Measurements from ENCODE around the gene NUDT8.
A peak's percentile ranks its signal among the peaks of the same experiment; 100 is the strongest.
"Not testable (repeated sequence)": the region's sequence is repeated elsewhere in the genome, so short reads cannot be mapped to it uniquely, and the experiment has no call there.

Gene NUDT8

DNA sequence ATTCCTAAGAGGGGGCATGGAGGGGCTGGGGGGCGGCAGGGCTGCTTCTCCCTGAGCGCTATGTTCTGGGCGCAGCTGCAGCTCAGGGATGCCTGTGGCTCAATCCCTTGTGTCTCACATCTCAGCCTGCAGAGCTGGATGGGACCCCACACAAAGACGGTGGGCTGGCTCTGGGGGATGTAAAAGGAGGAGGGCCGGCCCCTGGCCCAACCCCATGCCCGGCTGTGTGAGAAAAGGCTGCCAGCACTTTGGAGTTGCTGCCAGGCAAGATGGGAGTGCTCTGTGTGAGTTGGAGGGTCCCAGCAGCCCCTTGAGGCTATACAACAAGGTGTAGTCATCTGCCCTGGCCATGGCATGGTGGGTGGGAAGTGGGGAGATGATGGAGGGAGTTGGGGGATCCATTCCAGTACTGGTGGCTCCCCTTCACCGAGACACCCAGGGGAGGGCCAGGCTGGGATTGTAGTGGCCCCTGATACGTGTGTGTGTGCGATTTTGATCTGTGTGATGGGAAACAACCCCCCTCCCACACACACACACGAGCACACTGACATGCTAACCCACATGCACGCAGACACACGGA, 11.1 kb upstream of the NUDT8 start:
- TF ChIP-seq, protein P1, sequence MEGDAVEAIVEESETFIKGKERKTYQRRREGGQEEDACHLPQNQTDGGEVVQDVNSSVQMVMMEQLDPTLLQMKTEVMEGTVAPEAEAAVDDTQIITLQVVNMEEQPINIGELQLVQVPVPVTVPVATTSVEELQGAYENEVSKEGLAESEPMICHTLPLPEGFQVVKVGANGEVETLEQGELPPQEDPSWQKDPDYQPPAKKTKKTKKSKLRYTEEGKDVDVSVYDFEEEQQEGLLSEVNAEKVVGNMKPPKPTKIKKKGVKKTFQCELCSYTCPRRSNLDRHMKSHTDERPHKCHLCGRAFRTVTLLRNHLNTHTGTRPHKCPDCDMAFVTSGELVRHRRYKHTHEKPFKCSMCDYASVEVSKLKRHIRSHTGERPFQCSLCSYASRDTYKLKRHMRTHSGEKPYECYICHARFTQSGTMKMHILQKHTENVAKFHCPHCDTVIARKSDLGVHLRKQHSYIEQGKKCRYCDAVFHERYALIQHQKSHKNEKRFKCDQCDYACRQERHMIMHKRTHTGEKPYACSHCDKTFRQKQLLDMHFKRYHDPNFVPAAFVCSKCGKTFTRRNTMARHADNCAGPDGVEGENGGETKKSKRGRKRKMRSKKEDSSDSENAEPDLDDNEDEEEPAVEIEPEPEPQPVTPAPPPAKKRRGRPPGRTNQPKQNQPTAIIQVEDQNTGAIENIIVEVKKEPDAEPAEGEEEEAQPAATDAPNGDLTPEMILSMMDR (IDR thresholded peaks at IDR 0.05; ENCODE audit: poor library complexity, severe bottlenecking) = no peak
- Histone ChIP-seq H3K27me3 (ENCODE audit: insufficient read depth, poor library complexity, severe bottlenecking) (no peaks in the 10 kb centered on the region), H3K4me1 (ENCODE audit: insufficient read depth, poor library complexity, severe bottlenecking) (no peaks in the 10 kb centered on the region), H3K4me3 (ENCODE audit: severe bottlenecking) (no peak overlapping the region), H3K9me3 (ENCODE audit: severe bottlenecking) (no peaks in the 10 kb centered on the region), H3K27ac (ENCODE audit: poor library complexity, severe bottlenecking) (no peak overlapping the region), H3K36me3 (ENCODE audit: low read depth) (no peaks in the 10 kb centered on the region)
- DNase-seq (ENCODE audit: low spot score) (peak; percentile 41), ATAC-seq (ENCODE audit: low read depth) (no peak)

GRCh38 chr11:67640021-67640757, 10.5 kb upstream of the NUDT8 start:
- no peak overlapping the region for H3K4me3 ChIP-seq (ENCODE audit: severe bottlenecking)
- H3K36me3 ChIP-seq (ENCODE audit: low read depth) = no peaks in the 10 kb centered on the region
- no peaks in the 10 kb centered on the region for H3K27me3 ChIP-seq (ENCODE audit: insufficient read depth, poor library complexity, severe bottlenecking)
- H3K27ac ChIP-seq (ENCODE audit: poor library complexity, severe bottlenecking) = no peak overlapping the region
- peak; percentile 60 for DNase-seq (ENCODE audit: low spot score)
- ATAC-seq (ENCODE audit: low read depth) = peak; percentile 60; the same call in 2 of the 3 replicates
- H3K9me3 ChIP-seq (ENCODE audit: severe bottlenecking) = no peaks in the 10 kb centered on the region
- no peaks in the 10 kb centered on the region for H3K4me1 ChIP-seq (ENCODE audit: insufficient read depth, poor library complexity, severe bottlenecking)
- TF ChIP-seq, protein P1 (IDR thresholded peaks at IDR 0.05; ENCODE audit: poor library complexity, severe bottlenecking) = peak; percentile 51

DNA sequence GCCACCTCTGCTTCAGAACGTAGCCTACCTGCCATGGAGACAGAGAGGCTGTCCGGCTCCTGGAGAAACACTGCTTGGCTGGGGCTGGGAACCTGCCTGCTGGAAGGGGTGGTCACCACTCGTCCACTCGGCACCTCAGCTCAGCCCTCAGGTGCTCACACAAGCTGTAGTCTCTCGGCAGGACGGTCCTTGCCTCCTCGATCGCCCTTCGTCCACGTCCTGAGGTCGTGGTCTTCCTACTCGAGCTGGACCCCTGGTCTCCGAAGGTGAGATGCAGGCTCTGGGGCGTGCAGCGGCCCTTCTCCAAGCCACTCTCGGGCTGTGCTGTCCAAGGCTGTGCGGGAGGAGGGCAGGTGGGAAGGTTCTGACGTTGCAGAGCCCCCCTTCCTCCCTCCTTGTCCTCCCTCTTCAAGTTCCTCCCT, 9.7 kb upstream of the NUDT8 start, which contains the start of gene TBX10:
TBX10 (minus strand) TSS at position 326 of the 422 bp plus-strand sequence; CDS start at position 35, 291 bp downstream.
- Histone ChIP-seq H3K36me3 (ENCODE audit: low read depth) (no peaks in the 10 kb centered on the region), H3K9me3 (ENCODE audit: severe bottlenecking) (no peaks in the 10 kb centered on the region), H3K27me3 (ENCODE audit: insufficient read depth, poor library complexity, severe bottlenecking) (no peaks in the 10 kb centered on the region), H3K4me3 (ENCODE audit: severe bottlenecking) (no peak within 1 kb of the TSS), H3K27ac (ENCODE audit: poor library complexity, severe bottlenecking) (no peak within 1 kb of the TSS), H3K4me1 (ENCODE audit: insufficient read depth, poor library complexity, severe bottlenecking) (no peaks in the 10 kb centered on the region)
- TF ChIP-seq, protein P1 (IDR thresholded peaks at IDR 0.05; ENCODE audit: poor library complexity, severe bottlenecking) = no peak
- no peak for ATAC-seq (ENCODE audit: low read depth)
- DNase-seq (ENCODE audit: low spot score) = no peak

GRCh38 chr11:67638535-67639437, 9.0 kb upstream of the NUDT8 start:
- ATAC-seq (ENCODE audit: low read depth) = no peak
- no peak overlapping the region for H3K4me3 ChIP-seq (ENCODE audit: severe bottlenecking)
- no peaks in the 10 kb centered on the region for H3K36me3 ChIP-seq (ENCODE audit: low read depth)
- H3K4me1 ChIP-seq (ENCODE audit: insufficient read depth, poor library complexity, severe bottlenecking) = no peaks in the 10 kb centered on the region
- TF ChIP-seq, protein P1 (IDR thresholded peaks at IDR 0.05; ENCODE audit: poor library complexity, severe bottlenecking) = no peak
- H3K27me3 ChIP-seq (ENCODE audit: insufficient read depth, poor library complexity, severe bottlenecking) = no peaks in the 10 kb centered on the region
- DNase-seq (ENCODE audit: low spot score) = no peak
- H3K27ac ChIP-seq (ENCODE audit: poor library complexity, severe bottlenecking) = no peak overlapping the region
- H3K9me3 ChIP-seq (ENCODE audit: severe bottlenecking) = no peaks in the 10 kb centered on the region

DNA sequence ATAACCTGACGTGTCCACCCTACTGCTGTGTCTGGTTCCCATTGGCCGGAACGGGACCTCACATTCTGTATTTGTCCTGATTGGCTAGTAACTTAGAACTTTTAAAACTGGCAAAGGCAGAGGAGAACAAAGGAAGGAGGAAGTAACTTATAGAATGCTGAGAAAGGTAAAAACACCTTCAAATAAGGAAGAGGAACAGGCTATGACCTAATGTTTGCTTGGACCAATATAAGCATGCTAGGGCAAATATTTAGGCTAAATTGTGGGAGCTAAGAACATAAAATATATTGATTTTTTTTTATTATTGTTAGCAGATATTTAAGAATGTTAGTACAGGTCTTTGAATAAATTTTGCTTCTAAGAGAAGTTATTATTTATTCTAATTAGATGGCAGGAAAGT, 7.7 kb upstream of the NUDT8 start:
- not testable (repeated sequence) for H3K36me3 ChIP-seq (ENCODE audit: low read depth); H3K27ac ChIP-seq (ENCODE audit: poor library complexity, severe bottlenecking); DNase-seq (ENCODE audit: low spot score); ATAC-seq (ENCODE audit: low read depth); H3K27me3 ChIP-seq (ENCODE audit: insufficient read depth, poor library complexity, severe bottlenecking); H3K4me3 ChIP-seq (ENCODE audit: severe bottlenecking); H3K9me3 ChIP-seq (ENCODE audit: severe bottlenecking); H3K4me1 ChIP-seq (ENCODE audit: insufficient read depth, poor library complexity, severe bottlenecking)
